PC-9 (cell line): ENCODE measurements around the gene LTC4S. TPM values are rescaled to one million over a fixed set of nuclear protein-coding genes. Genes with fewer than 3 reads are reported as not detected.

ENCODE experiments used
- BruUV-seq: library from RNA; stranded (reverse); fragments of 400-500 nt; replicated peaks from 2 replicates; lab custom pipeline; 2021; lab: Mats Ljungman, UMichigan
- CTCF ChIA-PET: fragments of 300-600 bp; sonication (Branson Sonifier 250); formaldehyde crosslinking; loops from one replicate; lab custom pipeline; 2022; ENCODE audit warnings: antibody characterized with exemption; lab: Charles Lee
- POLR2A ChIA-PET: fragments of 300-600 bp; sonication (Branson Sonifier 250); formaldehyde crosslinking; loops from one replicate; lab custom pipeline; 2022; ENCODE audit warnings: antibody characterized with exemption; ENCODE audit not compliant: unreplicated experiment; lab: Charles Lee
- DNase-seq, 2 experiments: peaks; one replicate each; pipeline versions ENCODE4 v3.0.0 to v3.0.0-alpha.2; 2015 to 2022; ENCODE audit warnings: mixed read lengths in 1 of 2
- H2AFZ ChIP-seq: fragments of 200-600 bp; sonication (generic); 2 replicates; pipeline ENCODE4 v1.8.1; 2017; ENCODE audit warnings: antibody characterized with exemption
- H3F3A ChIP-seq: fragments of 200-600 bp; sonication (generic); 2 replicates; pipeline ENCODE4 v1.8.1; 2017; ENCODE audit warnings: antibody characterized with exemption, mild to moderate bottlenecking, low read depth; ENCODE audit not compliant: insufficient read depth
- H3K27ac ChIP-seq: fragments of 200-600 bp; sonication (generic); 2 replicates; pipeline ENCODE4 v1.6.1; 2016; ENCODE audit warnings: mixed run types
- H3K27me3 ChIP-seq: fragments of 200-600 bp; sonication (generic); 2 replicates; pipeline ENCODE4 v1.6.1; 2016; ENCODE audit warnings: low read depth, mixed run types; ENCODE audit not compliant: insufficient read depth
- H3K36me3 ChIP-seq: fragments of 200-600 bp; sonication (generic); 2 replicates; pipeline ENCODE4 v1.6.1; 2016; ENCODE audit warnings: low read depth, mixed run types
- H3K4me1 ChIP-seq: fragments of 200-600 bp; sonication (generic); replicated peaks from 2 replicates; pipeline ENCODE4 v1.6.1; 2016; ENCODE audit warnings: mixed run types; ENCODE audit not compliant: insufficient read depth
- H3K4me2 ChIP-seq: fragments of 200-600 bp; sonication (generic); 2 replicates; pipeline ENCODE4 v1.6.1; 2017; ENCODE audit warnings: mixed run types
- H3K4me3 ChIP-seq: fragments of 200-600 bp; sonication (generic); 2 replicates; pipeline ENCODE4 v1.6.1; 2016; ENCODE audit warnings: mixed run types
- H3K79me2 ChIP-seq: fragments of 200-600 bp; sonication (generic); 2 replicates; pipeline ENCODE4 v1.6.1; 2017; ENCODE audit warnings: low read depth, mixed run types
- H3K9me2 ChIP-seq: fragments of 200-600 bp; sonication (generic); 2 replicates; pipeline ENCODE4 v1.8.1; 2017; ENCODE audit warnings: mild to moderate bottlenecking; ENCODE audit not compliant: insufficient read depth
- H3K9me3 ChIP-seq: fragments of 200-600 bp; sonication (generic); 2 replicates; pipeline ENCODE4 v1.8.1; 2016; ENCODE audit warnings: low read depth; ENCODE audit not compliant: insufficient read depth
- H4K20me1 ChIP-seq: fragments of 200-600 bp; sonication (generic); 2 replicates; pipeline ENCODE4 v1.8.1; 2017; ENCODE audit not compliant: insufficient read depth
- CTCF ChIP-seq: fragments of 200-600 bp; sonication (generic); conservative IDR thresholded peaks from 2 replicates; pipeline ENCODE4 v1.6.1; 2017; ENCODE audit warnings: mixed run types, antibody characterized with exemption, mild to moderate bottlenecking, moderate library complexity
- EZH2 ChIP-seq: fragments of 200-600 bp; sonication (generic); IDR thresholded peaks from 2 replicates; pipeline ENCODE4 v1.8.0; 2017; ENCODE audit warnings: antibody characterized with exemption, low read depth
- intact Hi-C: fragments of 100-400 bp; cut with micrococcal nuclease; formaldehyde crosslinking; loops from one replicate; pipeline ENCODE4 v1.10.0; 2022; ENCODE audit not compliant: unreplicated experiment
- total RNA-seq: library from RNA; stranded (reverse); gene quantifications from 2 replicates; pipeline ENCODE4 v1.2.3, GENCODE V29; 2021

LTC4S gene
- total RNA-seq, 1 experiment from 2014 or later, result 9.7 TPM

DNA sequence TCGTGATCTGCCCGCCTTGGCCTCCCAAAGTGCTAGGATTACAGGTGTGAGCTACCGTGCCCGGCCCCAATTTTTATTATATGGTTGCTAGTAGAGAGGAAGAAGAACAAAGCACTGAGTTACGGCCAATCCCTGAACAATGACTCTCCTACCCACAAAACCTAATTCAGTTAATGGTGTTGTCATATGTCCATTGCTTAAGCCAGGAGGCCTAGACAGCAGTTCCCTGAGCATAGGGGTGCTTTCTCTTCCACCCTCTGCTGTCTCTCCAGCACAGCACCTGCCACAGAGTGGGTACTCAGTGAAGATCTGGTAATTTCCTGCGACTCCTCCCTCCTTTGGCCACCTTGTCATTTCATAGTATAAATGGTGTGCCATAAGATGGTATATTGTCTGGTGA is 21.4 kb upstream of the LTC4S start:
- Histone ChIP-seq H2AFZ (no peak overlapping the region), H3F3A (no peaks in the 10 kb centered on the region), H3K9me2 (no peaks in the 10 kb centered on the region), H3K27me3 (no peaks in the 10 kb centered on the region), H3K9me3 (no peaks in the 10 kb centered on the region), H3K36me3 (0 out of 2 replicates have a peak, but pooled peaks cover 4% of the 10 kb centered on the region), H3K27ac (no peak overlapping the region), H3K4me3 (no peak overlapping the region), H4K20me1 (peaks cover 7% of the 10 kb centered on the region; the same call in 1 of the 2 replicates), H3K79me2 (no peaks in the 10 kb centered on the region), H3K4me1 (no peaks in the 10 kb centered on the region), H3K4me2 (no peak overlapping the region)
- no peak for DNase-seq
- ChIA-PET CTCF (no interaction called here), POLR2A (no interaction called here)
- intact Hi-C loops, result no loop called here
- TF ChIP-seq CTCF (no peak), EZH2 (no peak)
- no TSS peak for BruUV-seq

GRCh38 chr5:179773686-179774040 is 20.1 kb upstream of the LTC4S start:
- Histone ChIP-seq H3K4me1 (no peaks in the 10 kb centered on the region), H3K9me3 (no peaks in the 10 kb centered on the region), H3K79me2 (no peaks in the 10 kb centered on the region), H3K27ac (no peak overlapping the region), H3F3A (no peaks in the 10 kb centered on the region), H2AFZ (no peak overlapping the region), H3K27me3 (no peaks in the 10 kb centered on the region), H3K4me3 (no peak overlapping the region), H3K36me3 (0 out of 2 replicates have a peak, but pooled peaks cover 4% of the 10 kb centered on the region), H4K20me1 (no peaks in the 10 kb centered on the region), H3K9me2 (no peaks in the 10 kb centered on the region), H3K4me2 (no peak overlapping the region)
- intact Hi-C loops, result no loop called here
- TF ChIP-seq CTCF (no peak), EZH2 (no peak)
- CTCF ChIA-PET, result no interaction called here
- POLR2A ChIA-PET, result no interaction called here
- no TSS peak for BruUV-seq
- DNase-seq, result no peak

DNA sequence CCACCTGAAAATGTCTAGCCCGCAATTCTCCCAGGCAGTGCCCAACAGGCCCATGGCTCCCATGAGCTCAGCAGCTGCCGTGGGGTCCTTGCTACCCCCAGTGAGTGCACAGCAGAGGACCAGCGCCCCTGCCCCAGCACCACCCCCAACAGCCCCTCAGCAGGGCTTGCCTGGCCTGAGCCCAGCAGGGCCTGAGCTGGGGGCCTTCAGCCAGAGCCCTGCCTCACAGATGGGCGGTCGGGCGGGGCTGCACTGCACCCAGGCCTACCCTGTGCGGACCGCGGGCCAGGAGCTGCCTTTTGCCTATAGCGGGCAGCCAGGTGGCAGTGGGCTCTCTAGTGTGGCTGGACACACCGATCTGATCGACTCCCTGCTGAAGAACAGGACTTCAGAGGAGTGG is 19.3 kb upstream of the LTC4S start:
- Histone ChIP-seq H3K79me2 (no peaks in the 10 kb centered on the region), H3F3A (no peaks in the 10 kb centered on the region), H3K4me3 (no peak overlapping the region), H3K27me3 (no peaks in the 10 kb centered on the region), H3K4me1 (no peaks in the 10 kb centered on the region), H3K36me3 (0 out of 2 replicates have a peak, but pooled peaks cover 4% of the 10 kb centered on the region), H3K27ac (no peak overlapping the region), H2AFZ (no peak overlapping the region), H3K4me2 (no peak overlapping the region), H3K9me2 (no peaks in the 10 kb centered on the region), H4K20me1 (no peaks in the 10 kb centered on the region), H3K9me3 (no peaks in the 10 kb centered on the region)
- ChIA-PET POLR2A (no interaction called here), CTCF (no interaction called here)
- BruUV-seq, result no TSS peak
- TF ChIP-seq EZH2 (no peak), CTCF (no peak)
- intact Hi-C loops, result no loop called here
- DNase-seq, result no peak
